GM19468 (cell line): ENCODE results near the gene UGT1A8.
"Not testable (repeated sequence)": the region's sequence is repeated elsewhere in the genome, so short reads cannot be mapped to it uniquely, and the experiment has no call there.

Experiments used
- ATAC-seq: cut with Tn5 transposase; IDR thresholded peaks from one replicate; pipeline ENCODE4 v1.9.1; 2021; ENCODE audit warnings: mild to moderate bottlenecking, moderate library complexity, moderate number of reproducible peaks; ENCODE audit not compliant: unreplicated experiment; ENCODE audit errors: extremely low read depth

The UGT1A8 gene

DNA sequence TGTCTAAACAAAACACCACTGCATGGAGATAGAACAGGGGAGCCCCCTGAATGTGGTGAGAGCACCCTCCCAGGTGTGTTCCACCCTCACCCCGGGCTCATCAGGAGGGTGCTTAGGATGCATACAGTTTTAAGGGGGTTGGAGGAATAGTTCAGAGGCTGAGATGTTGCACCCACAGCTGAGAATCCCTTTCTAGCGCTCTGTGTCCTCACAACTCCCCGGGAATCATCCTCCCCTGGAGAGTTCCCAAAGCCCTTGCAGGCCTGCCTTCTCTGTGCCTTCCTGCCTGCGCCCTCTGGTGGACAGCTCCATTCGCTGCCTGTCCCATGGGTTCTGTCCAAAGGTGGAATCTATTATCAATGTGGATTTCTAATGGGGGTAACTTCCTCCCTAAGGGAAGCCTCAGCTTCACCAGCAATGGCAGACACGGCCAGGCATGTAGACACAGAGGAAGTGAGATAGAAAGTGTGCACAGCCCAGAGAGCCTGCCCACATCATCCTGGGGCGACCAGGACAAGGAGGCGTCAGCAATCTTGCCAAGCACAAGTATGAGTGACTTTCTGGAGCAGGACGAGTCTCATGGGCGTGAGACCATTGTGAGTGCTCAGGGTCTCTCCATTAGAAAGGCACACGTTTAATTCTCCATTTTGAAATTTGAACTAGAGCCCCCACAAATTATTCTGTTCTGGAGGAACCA lies 94.0 kb downstream of the UGT1A8 start:
- no peak for ATAC-seq

DNA sequence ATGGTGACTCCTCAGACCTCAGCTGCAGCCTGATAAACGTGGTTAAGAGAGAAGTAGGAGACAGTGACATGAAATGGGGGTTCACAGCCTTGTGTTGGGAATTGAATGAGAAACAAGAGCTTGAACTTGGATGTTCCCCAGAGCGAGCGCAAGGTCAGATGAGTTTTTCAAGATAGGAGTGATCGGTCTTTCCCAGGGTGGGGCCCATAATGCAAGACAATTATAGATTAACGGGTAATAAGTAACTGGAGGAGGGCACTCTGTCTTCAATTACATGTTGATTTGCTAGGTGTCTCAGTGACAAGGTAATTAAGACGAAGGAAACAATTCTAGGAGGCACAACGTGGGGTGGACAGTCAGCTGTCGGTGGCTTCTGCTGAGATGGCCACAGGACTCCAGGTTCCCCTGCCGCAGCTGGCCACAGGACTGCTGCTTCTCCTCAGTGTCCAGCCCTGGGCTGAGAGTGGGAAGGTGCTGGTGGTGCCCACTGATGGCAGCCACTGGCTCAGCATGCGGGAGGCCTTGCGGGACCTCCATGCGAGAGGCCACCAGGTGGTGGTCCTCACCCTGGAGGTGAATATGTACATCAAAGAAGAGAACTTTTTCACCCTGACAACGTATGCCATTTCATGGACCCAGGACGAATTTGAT lies 95.3 kb downstream of the UGT1A8 start, which contains the start of gene UGT1A5:
UGT1A5 (plus strand) TSS at position 297 of the 651 bp plus-strand sequence; CDS start at position 382, 85 bp downstream.
- no peak for ATAC-seq

DNA sequence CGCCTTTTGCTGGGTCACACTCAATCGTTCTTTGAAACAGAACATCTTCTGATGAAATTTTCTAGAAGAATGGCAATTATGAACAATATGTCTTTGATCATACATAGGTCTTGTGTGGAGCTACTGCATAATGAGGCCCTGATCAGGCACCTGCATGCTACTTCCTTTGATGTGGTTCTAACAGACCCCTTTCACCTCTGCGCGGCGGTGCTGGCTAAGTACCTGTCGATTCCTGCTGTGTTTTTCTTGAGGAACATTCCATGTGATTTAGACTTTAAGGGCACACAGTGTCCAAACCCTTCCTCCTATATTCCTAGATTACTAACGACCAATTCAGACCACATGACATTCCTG lies 95.8 kb downstream of the UGT1A8 start:
- no peak for ATAC-seq

DNA sequence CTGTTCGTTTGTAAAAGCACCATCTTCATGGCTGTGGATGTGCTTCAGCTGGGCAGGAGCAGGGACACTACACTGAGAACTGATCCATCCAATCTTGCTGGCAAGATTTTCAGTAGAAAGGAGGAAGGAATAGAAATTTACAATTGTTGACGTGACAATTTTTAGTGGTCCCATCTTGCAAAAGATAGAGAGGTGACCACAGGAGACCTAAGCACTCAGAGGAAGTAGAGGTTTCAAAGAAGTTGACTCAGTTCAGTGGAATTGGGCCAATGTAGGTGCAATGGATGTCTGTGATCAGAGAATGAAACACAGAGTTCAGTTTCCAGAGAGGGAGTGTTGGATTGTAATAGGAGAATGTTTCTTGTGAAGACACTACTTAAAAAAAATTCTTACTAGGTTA lies 96.7 kb downstream of the UGT1A8 start:
- no peak for ATAC-seq

DNA sequence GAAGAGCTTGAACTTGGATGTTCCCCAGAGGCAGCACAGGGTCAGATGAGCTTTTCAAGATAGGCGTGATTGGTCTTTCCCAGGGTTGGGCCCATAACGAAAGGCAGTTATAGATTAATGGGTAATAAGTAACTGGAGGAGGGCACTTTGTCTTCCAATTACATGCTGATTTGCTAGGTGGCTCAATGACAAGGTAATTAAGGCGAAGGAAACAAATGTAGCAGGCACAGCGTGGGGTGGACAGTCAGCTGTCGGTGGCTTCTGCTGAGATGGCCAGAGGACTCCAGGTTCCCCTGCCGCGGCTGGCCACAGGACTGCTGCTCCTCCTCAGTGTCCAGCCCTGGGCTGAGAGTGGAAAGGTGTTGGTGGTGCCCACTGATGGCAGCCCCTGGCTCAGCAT lies 101.1 kb downstream of the UGT1A8 start, which contains the start of gene UGT1A4:
UGT1A4 (plus strand) TSS at position 185 of the 400 bp plus-strand sequence; CDS start at position 270, 85 bp downstream.
- ATAC-seq = no peak

DNA sequence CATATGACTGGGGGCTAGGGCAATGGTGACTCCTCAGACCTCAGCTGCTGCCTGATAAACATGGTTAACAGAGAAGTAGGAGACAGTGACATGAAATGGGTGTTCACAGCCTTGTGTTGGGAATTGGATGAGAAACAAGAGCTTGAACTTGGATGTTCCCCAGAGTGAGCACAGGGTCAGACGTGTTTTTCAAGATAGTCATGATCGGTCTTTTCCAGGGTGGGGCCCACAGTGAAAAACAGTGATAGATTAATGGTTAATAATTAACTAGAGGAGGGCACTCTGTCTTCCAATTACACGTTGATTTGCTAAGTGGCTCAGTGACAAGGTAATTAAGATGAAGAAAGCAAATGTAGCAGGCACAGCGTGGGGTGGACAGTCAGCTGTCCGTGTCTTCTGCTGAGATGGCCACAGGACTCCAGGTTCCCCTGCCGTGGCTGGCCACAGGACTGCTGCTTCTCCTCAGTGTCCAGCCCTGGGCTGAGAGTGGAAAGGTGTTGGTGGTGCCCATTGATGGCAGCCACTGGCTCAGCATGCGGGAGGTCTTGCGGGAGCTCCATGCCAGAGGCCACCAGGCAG lies 111.4 kb downstream of the UGT1A8 start, which contains the start of gene UGT1A3:
UGT1A3 (plus strand) TSS at position 320 of the 579 bp plus-strand sequence; CDS start at position 405, 85 bp downstream.
- no peak for ATAC-seq

DNA sequence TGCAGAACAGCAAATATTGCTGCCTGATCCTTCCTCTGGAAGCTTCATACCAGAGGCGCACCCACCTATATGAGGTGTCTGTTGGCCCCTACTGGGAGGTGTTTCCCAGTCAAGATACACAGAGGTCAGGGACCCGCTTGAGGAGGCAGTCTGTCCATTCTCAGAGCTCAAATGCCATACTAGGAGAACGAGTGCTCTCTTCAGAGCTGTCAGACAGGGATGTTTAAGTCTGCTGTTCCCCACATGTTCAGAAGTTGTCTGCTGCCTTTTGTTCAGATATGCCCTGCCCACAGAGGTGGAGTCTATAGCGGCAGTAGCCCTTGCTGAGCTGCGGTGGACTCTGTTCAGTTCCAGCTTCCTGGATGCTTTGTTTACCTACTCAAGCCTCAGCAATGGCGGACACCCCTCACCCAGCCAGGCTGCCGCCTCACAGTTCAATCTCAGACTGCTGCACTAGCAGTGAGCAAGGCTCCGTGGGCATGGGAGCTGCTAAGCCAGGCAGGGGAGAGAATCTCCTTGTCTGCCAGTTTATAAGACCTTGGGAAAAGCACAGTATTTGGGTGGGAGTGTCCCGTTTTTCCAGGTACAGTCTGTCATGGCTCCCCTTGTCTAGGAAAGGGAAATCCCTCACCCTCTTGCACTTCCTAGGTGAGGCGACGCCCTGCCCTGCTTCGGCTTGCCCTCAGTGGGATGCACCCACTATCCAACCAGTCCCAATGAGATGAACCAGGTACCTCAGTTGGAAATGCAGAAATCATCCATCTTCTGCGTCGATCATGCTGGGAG lies 119.6 kb downstream of the UGT1A8 start:
- ATAC-seq = not testable (repeated sequence)

DNA sequence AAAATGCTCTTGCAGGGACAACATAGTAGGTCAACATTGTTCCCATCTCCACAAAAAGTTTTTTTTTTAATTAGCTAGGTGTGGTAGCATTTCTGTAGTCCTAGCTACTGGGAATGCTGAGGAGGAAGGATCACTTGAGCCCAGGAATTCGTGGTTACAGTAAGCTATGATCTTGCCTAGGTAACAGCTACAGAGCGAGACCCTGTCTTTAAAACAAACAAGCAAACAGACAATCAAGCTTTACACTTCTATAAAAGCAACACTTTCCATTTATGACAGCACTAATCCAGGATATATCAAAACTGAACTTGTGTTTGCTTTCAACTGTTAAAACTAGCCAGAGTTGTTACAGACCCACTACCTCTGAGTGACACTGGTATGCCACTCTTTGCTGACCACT lies 123.4 kb downstream of the UGT1A8 start:
- ATAC-seq = no peak

DNA sequence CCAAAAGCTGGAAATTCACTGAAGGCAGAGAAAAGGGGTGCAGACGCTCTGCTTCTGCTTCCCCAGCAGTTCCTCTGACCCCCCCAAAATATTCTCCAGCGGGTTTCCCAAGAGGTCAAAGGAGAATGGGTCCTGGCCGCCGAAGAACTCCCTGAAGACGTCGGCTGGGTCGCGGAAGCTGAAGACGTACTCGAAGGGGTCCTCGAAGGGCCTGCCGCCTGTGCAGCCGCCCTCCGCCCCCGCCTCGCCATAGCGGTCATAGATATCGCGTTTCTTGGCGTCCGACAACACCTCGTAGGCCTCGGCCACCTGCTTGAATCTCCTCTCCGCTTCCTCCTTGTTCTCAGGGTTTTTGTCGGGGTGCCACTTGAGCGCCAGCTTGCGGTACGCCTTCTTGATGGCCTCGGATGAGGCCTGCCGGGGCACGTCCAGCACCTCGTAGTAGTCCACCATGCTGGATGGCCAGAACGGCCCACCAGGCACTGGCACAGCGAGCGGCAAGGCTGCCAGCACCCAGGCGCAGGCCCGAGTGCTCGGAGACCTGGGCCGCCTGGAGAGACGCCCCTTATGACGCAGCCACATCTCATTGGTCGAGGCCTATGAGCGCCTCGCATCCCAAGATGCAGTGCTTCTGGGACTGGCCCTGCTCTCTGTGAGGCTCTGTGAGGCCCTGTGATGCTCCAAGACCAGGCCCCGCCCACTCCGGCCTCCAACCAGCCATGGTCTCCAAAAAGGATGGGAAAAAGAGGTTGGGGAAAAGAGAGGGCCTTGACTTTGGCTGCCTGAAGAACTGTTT lies 126.2 kb downstream of the UGT1A8 start:
- ATAC-seq = no peak

DNA sequence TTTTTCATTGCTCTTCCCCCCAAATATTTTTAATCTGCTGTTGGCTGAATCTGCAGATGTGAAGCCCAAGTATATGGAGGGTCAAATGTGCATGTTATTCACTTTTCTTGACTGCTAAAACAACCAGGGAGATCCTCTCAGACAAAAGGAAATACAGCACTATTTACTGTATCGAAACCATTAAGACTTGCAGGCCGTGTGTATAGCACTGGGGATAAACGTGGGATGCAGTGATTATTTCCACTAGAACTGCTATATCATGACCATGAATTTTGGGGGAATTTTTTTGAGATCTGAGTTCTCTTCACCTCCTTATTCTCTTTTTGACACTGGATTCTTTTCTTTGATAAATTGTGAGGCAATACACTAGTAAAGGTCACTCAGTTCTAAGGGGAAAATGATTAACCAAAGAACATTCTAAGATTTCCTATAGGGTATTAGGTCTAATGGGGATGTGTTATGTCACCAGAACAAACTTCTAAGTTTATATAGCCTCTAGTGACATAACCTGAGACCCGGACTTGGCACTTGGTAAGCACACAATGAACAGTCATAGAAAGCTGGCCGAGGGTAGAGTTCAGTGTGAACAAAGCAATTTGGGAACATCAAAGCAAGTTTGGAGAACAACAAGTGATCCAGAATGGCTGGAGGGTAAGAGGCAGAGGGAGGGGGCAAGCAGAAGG lies 127.8 kb downstream of the UGT1A8 start:
- no peak for ATAC-seq

DNA sequence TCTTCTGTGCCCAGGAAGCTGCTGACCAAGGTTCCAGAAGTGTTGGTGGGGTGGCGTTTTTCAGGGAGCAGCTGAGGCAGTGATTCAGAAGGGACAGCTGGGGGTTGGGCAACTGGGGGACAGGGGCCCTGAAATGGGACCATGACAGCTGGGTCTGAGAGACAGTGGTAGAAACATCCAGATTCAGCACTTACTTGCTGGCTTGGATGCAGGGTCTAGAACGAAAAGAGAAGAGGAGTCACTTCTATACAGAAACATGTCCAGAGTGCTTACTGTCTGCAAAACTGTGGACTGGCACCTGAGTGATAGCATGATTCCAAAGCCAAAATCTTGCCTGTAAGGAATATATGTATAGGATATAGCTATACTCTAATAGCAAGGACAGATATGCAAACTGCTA lies 128.4 kb downstream of the UGT1A8 start:
- ATAC-seq = not testable (repeated sequence)

DNA sequence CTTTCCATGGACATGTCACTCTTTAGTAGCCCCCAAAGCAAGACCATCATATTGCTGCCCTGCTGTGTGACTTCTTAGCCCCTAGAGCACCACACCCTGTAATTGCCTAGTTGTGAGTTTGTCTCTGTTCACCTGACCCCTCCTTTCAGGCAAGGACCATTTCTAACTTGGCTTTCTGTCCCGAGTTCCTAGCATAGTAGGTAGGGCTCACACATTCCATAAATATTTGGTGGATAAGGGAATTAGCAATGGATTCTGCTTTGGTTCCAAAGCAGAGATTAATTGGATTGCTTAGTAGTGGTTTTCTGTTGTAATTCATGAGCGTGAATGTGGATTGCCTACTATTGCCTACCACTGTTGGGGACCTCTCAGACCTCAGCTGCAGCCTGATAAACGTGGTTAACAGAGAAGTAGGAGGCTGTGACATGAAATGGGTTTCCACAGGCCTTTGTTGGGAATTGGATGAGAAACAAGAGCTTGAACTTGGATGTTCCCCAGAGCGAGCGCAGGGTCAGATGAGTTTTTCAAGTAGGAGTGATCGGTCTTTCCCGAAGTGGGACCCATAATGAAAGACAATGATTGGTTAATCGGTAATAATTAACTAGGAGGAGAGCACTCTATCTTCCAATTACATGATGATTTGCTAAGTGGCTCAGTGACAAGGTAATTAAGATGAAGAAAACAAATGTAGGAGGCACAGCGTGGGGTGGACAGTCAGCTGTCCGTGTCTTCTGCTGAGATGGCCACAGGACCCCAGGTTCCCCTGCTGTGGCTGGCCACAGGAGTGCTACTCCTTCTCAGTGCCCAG lies 129.2 kb downstream of the UGT1A8 start:
- ATAC-seq = no peak

DNA sequence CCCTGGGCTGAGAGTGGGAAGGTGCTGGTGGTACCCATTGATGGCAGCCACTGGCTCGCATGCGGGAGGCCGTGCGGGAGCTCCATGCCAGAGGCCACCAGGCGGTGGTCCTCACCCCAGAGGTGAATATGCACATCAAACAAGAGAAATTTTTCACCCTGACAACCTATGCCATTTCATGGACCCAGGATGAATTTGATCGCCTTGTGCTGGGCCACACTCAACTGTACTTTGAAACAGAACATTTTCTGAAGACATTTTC lies 129.8 kb downstream of the UGT1A8 start:
- ATAC-seq = no peak

DNA sequence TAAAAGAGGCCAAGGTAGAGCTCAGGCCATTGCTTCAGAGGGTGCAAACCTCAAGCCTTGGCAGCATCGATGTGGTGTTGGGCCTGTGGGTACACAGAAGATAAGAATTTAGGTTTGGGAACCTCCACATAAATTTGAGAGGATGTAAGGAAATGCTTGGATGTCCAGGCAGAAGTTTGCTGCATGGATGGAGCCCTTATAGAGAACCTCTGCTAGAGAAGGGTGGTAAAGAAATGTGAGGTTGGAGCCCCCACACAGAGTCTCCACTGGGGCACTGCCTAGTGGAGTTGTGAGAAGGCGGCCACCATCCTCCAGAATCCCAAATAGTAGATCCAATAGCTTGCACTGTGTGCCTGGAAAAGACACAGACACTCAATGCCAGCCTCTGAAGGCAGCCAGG lies 133.3 kb downstream of the UGT1A8 start:
- not testable (repeated sequence) for ATAC-seq

DNA sequence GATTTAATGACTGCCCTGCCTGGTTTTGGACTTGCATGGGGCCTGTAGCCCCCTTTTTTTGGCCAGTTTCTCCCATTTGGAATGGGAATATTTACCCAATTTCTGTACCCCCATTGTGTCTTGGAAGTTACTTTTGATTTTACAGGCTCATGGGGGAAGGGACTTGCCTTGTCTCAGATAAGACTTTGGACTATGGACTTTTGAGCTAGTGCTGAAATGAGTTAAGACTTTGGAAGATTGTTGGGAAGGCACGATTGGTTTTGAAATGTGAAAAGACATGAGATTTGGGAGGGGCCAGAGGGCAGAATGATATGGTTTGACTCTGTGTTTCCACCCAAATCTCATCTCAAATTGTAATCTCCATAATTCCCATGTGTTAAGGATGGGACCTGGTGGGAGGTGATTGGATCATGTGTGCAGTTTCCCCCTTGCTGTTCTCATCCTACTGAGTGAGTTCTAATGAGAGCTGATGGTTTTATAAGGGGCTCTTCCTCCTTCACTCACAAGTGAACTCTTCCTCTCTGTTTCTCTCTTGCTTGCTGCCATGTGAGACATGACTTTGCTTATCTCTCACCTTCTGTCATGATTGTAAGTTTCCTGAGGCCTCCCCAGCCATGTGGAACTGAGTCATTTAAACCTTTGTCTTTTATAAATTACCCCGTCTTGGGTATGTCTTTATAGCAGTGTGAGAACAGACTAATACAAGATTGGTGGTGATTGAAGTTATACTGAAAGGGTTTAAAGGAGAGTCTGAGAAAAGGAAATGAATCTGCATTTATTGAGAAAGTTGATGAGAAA lies 134.0 kb downstream of the UGT1A8 start:
- not testable (repeated sequence) for ATAC-seq

DNA sequence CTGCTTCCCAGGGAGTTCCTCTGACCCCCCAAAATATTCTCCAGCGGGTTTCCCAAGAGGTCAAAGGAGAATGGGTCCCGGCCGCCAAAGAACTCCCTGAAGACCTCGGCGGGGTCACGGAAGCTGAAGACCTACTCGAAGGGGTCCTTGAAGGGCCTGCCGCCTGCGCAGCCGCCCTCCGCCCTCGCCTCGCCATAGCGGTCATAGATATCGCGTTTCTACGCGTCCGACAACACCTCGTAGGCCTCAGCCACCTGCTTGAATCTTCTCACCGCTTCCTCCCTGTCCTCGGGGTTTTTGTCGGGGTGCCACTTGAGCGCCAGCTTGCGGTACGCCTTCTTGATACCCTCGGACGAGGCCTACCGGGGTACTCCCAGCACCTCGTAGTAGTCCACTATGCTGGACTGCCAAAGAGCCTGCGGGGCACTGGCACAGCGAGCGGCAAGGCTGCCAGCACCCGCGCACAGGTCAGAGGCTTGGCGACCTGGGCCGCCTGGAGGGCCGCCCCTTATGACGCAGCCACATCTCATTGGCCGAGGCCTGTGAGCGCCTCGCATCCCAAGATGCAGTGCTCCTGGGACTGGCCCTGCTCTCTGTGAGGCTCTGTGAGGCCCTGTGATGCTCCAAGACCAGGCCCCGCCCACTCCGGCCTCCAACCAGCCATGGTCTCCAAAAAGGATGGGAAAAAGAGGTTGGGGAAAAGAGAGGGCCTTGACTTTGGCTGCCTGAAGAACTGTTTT lies 137.6 kb downstream of the UGT1A8 start:
- ATAC-seq = no peak

DNA sequence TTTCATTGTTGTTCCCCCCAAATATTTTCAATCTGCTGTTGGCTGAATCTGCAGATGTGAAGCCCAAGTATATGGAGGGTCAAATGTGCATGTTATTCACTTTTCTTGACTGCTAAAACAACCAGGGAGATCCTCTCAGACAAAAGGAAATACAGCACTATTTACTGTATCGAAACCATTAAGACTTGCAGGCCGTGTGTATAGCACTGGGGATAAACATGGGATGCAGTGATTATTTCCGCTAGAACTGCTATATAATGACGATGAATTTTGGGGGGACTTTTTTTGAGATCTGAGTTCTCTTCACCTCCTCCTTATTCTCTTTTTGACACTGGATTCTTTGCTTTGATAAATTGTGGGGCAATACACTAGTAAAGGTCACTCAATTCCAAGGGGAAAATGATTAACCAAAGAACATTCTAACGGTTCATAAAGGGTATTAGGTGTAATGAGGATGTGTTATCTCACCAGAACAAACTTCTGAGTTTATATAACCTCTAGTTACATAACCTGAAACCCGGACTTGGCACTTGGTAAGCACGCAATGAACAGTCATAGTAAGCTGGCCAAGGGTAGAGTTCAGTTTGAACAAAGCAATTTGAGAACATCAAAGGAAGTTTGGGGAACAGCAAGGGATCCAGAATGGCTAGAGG lies 139.1 kb downstream of the UGT1A8 start:
- no peak for ATAC-seq
